Naive thymus-derived CD4-positive, alpha-beta T cell (primary cell): Measurements from ENCODE around the gene GIGYF1. TPM values are rescaled to one million over a fixed set of nuclear protein-coding genes. Genes with fewer than 3 reads are reported as not detected.
"Not testable (repeated sequence)": the region's sequence is repeated elsewhere in the genome, so short reads cannot be mapped to it uniquely, and the experiment has no call there.

Source experiments
- ATAC-seq: fragments of 150-1000 bp; cut with Tn5 transposase; 2 replicates; pipeline ENCODE4 v1.10.0; 2021; ENCODE audit warnings: mild to moderate bottlenecking, moderate library complexity
- CTCF ChIA-PET: fragments of 350-600 bp; sonication (Branson Sonifier 250); formaldehyde crosslinking; loops from one replicate; lab custom pipeline; 2021; ENCODE audit warnings: antibody characterized with exemption; lab: Charles Lee
- POLR2A ChIA-PET: fragments of 350-600 bp; sonication (Branson Sonifier 250); formaldehyde crosslinking; loops from one replicate; lab custom pipeline; 2021; ENCODE audit warnings: antibody characterized with exemption, inconsistent platforms; lab: Charles Lee
- DNase-seq, 9 donors: peaks; one replicate each; pipeline versions ENCODE4 v3.0.0 to v3.0.0-alpha.2; 2020 to 2022; ENCODE audit warnings: mixed read lengths in 1 of 9
- H3K27ac ChIP-seq: one replicate; pipeline ENCODE4 v1.7.0; 2013; ENCODE audit warnings: mild to moderate bottlenecking, low read depth, low read length, moderate library complexity
- H3K27me3 ChIP-seq, 2 donors: one replicate each; pipeline ENCODE4 v1.7.0; 2013; ENCODE audit warnings: low read length in 2 of 2, mild to moderate bottlenecking in 2 of 2, moderate library complexity in 2 of 2; ENCODE audit not compliant: control insufficient read depth in 2 of 2, insufficient read depth in 2 of 2
- H3K36me3 ChIP-seq, 3 experiments: 1 replicate in 2 of 3; 2 replicates in 1 of 3; pipeline ENCODE4 v1.7.0; 2013; ENCODE audit warnings: low read length in 3 of 3, mild to moderate bottlenecking in 3 of 3, moderate library complexity in 1 of 3; ENCODE audit not compliant: insufficient read depth in 3 of 3, control insufficient read depth in 2 of 3
- H3K4me1 ChIP-seq, 2 donors: one replicate each; pipeline ENCODE4 v1.7.0; 2013; ENCODE audit warnings: low read length in 2 of 2, mild to moderate bottlenecking in 2 of 2, moderate library complexity in 1 of 2; ENCODE audit not compliant: control insufficient read depth in 2 of 2, insufficient read depth in 2 of 2
- H3K4me3 ChIP-seq: 2 replicates; pipeline ENCODE4 v1.7.0; 2013; ENCODE audit warnings: mild to moderate bottlenecking, low read length
- H3K9me3 ChIP-seq, 3 experiments: 1 replicate in 2 of 3; 2 replicates in 1 of 3; pipeline ENCODE4 v1.7.0; 2013; ENCODE audit warnings: low read length in 3 of 3; ENCODE audit not compliant: control insufficient read depth in 2 of 3
- H3K27ac Mint-ChIP-seq, 9 donors: one replicate each; pipeline ENCODE4 v1.8.0; 2020 to 2022; ENCODE audit warnings: mixed read lengths in 9 of 9, mild to moderate bottlenecking in 8 of 9, moderate library complexity in 5 of 9, inconsistent platforms in 2 of 9
- H3K27me3 Mint-ChIP-seq, 5 donors: one replicate each; pipeline ENCODE4 v1.8.0; 2021 to 2022; ENCODE audit warnings: mixed read lengths in 5 of 5, mild to moderate bottlenecking in 1 of 5
- H3K36me3 Mint-ChIP-seq, 5 donors: one replicate each; pipeline ENCODE4 v1.8.0; 2020 to 2022; ENCODE audit warnings: mixed read lengths in 5 of 5, mild to moderate bottlenecking in 3 of 5, inconsistent platforms in 1 of 5
- H3K4me1 Mint-ChIP-seq, 7 donors: one replicate each; pipeline ENCODE4 v1.8.0; 2020 to 2022; ENCODE audit warnings: mixed read lengths in 7 of 7, mild to moderate bottlenecking in 3 of 7, inconsistent platforms in 1 of 7
- H3K4me3 Mint-ChIP-seq, 10 donors: one replicate each; pipeline ENCODE4 v1.8.0; 2020 to 2022; ENCODE audit warnings: mild to moderate bottlenecking in 10 of 10, mixed read lengths in 10 of 10, moderate library complexity in 6 of 10, inconsistent platforms in 2 of 10
- H3K9me3 Mint-ChIP-seq, 11 donors: one replicate each; pipeline ENCODE4 v1.8.0; 2020 to 2022; ENCODE audit warnings: mixed read lengths in 11 of 11, mild to moderate bottlenecking in 4 of 11, inconsistent platforms in 1 of 11, moderate library complexity in 1 of 11
- intact Hi-C, 2 donors: fragments of 100-400 bp; cut with micrococcal nuclease; formaldehyde crosslinking; loops; one replicate each; pipeline ENCODE4 v1.15.1; 2023
- polyA plus RNA-seq, 2 donors: library from polyadenylated mRNA; unstranded; fragments of 300-500 nt; fragmentation: Illumina TruSeq; gene quantifications; one replicate each; pipeline ENCODE4 v1.2.3, GENCODE V29; 2021
- total RNA-seq, 6 experiments: library from RNA in 5 of 6; stranded (reverse) in 5 of 6; gene quantifications; 1 replicate in 5 of 6; 2 replicates in 1 of 6; pipeline ENCODE4 v1.2.3 and lab custom pipeline; 2021 to 2026

The GIGYF1 gene
- total and polyA plus RNA-seq, 7 experiments from 2014 or later = 1.4 to 125 (median 84.0) TPM

GRCh38 chr7:100722480-100723212 is 28.6 kb upstream of the GIGYF1 start:
- Mint-ChIP-seq H3K27me3 (peaks cover 47 to 55% (median 51%) of the 10 kb centered on the region in 5 donors), H3K36me3 (peaks cover 0 to 4% (median 0%) of the 10 kb centered on the region in 5 donors), H3K9me3 (peaks cover 0 to 19% (median 7%) of the 10 kb centered on the region in 11 donors), H3K27ac (no peak overlapping the region), H3K4me1 (peaks cover 0 to 5% (median 4%) of the 10 kb centered on the region in 7 donors), H3K4me3 (no peak overlapping the region)
- DNase-seq (no peak), ATAC-seq (no peak)
- no peak overlapping the region for H3K27ac ChIP-seq
- ChIA-PET CTCF (interaction anchor here (0.5 to 1.2 kb wide), 3 partner anchors 17 to 251 kb away, joined by 3 to 5 read pairs (median 3); partner anchors contain the start of gene POP7), POLR2A (no interaction called here)
- no peaks in the 10 kb centered on the region for H3K36me3 ChIP-seq
- no peaks in the 10 kb centered on the region for H3K4me1 ChIP-seq
- H3K4me3 ChIP-seq = no peak overlapping the region
- intact Hi-C loops = no loop called here
- H3K9me3 ChIP-seq = no peaks in the 10 kb centered on the region
- peaks cover 0 to 9% of the 10 kb centered on the region in 2 donors for H3K27me3 ChIP-seq

- no peak overlapping the region for H3K27ac ChIP-seq
- peaks cover 0 to 20% (median 8%) of the 10 kb centered on the region in 11 donors for H3K9me3 Mint-ChIP-seq
- DNase-seq = no peak
- no peaks in the 10 kb centered on the region for H3K36me3 ChIP-seq
- no peaks in the 10 kb centered on the region for H3K4me1 ChIP-seq
- H3K4me3 ChIP-seq = no peak overlapping the region
- H3K4me3 Mint-ChIP-seq = peak overlapping the region in 1 of 10 donors; percentile 30
- H3K27me3 ChIP-seq = peaks cover 0 to 9% of the 10 kb centered on the region in 2 donors
- no peak overlapping the region for H3K27ac Mint-ChIP-seq
- peaks cover 44 to 50% (median 46%) of the 10 kb centered on the region in 5 donors for H3K27me3 Mint-ChIP-seq
- ChIA-PET POLR2A (no interaction called here), CTCF (no interaction called here)
- H3K4me1 Mint-ChIP-seq = peaks cover 0 to 5% (median 4%) of the 10 kb centered on the region in 7 donors
- H3K36me3 Mint-ChIP-seq = peaks cover 0 to 4% (median 0%) of the 10 kb centered on the region in 5 donors
- no peaks in the 10 kb centered on the region for H3K9me3 ChIP-seq
- no peak for ATAC-seq
- intact Hi-C loops = no loop called here
Observed at GRCh38 chr7:100721505-100721812, 27.4 kb upstream of the GIGYF1 start.

GRCh38 chr7:100720671-100721504 is 26.8 kb upstream of the GIGYF1 start:
- H3K4me1 Mint-ChIP-seq = peaks cover 0 to 5% (median 4%) of the 10 kb centered on the region in 7 donors
- CTCF ChIA-PET = no interaction called here
- Histone ChIP-seq H3K4me1 (no peaks in the 10 kb centered on the region), H3K36me3 (no peaks in the 10 kb centered on the region), H3K27me3 (peaks cover 0 to 9% of the 10 kb centered on the region in 2 donors), H3K27ac (no peak overlapping the region), H3K9me3 (no peaks in the 10 kb centered on the region), H3K4me3 (no peak overlapping the region)
- DNase-seq (no peak), ATAC-seq (no peak)
- no peak overlapping the region for H3K27ac Mint-ChIP-seq
- H3K27me3 Mint-ChIP-seq = peaks cover 44 to 50% (median 46%) of the 10 kb centered on the region in 5 donors
- peaks cover 0 to 20% (median 8%) of the 10 kb centered on the region in 11 donors for H3K9me3 Mint-ChIP-seq
- POLR2A ChIA-PET = no interaction called here
- H3K4me3 Mint-ChIP-seq = peak overlapping the region in 2 of 10 donors; percentile 43 to 70
- H3K36me3 Mint-ChIP-seq = peaks cover 0 to 4% (median 0%) of the 10 kb centered on the region in 5 donors
- intact Hi-C loops = no loop called here

GRCh38 chr7:100720279-100720670 is 26.2 kb upstream of the GIGYF1 start, which contains the start of gene EPO:
TSS of gene EPO (plus strand) at chr7:100720468. CDS start at chr7:100720981, 513 bp downstream.
- ATAC-seq (no peak), DNase-seq (no peak)
- no peaks in the 10 kb centered on the region for H3K4me1 ChIP-seq
- H3K36me3 ChIP-seq = no peaks in the 10 kb centered on the region
- Mint-ChIP-seq H3K9me3 (peaks cover 0 to 20% (median 8%) of the 10 kb centered on the region in 11 donors), H3K4me1 (peaks cover 0 to 5% (median 4%) of the 10 kb centered on the region in 7 donors), H3K27me3 (peaks cover 44 to 53% (median 46%) of the 10 kb centered on the region in 5 donors), H3K36me3 (peaks cover 0 to 4% (median 0%) of the 10 kb centered on the region in 5 donors), H3K4me3 (peak within 1 kb of the TSS in 3 of 10 donors; percentile 14 to 70 (median 43)), H3K27ac (no peak within 1 kb of the TSS)
- no peak within 1 kb of the TSS for H3K27ac ChIP-seq
- CTCF ChIA-PET = no interaction called here
- H3K27me3 ChIP-seq = peaks cover 0 to 9% of the 10 kb centered on the region in 2 donors
- intact Hi-C loops = no loop called here
- H3K4me3 ChIP-seq = no peak within 1 kb of the TSS
- POLR2A ChIA-PET = interaction anchor here (0.7 kb wide), 1 partner anchor 52 kb away, joined by 3 read pairs; no protein-coding TSS in a partner anchor
- no peaks in the 10 kb centered on the region for H3K9me3 ChIP-seq

- ChIA-PET POLR2A (interaction anchor here (0.7 kb wide), 1 partner anchor 52 kb away, joined by 3 read pairs; no protein-coding TSS in a partner anchor), CTCF (no interaction called here)
- H3K4me1 Mint-ChIP-seq = peaks cover 0 to 5% (median 2%) of the 10 kb centered on the region in 7 donors
- H3K4me3 ChIP-seq = no peak overlapping the region
- peaks cover 44 to 51% (median 45%) of the 10 kb centered on the region in 5 donors for H3K27me3 Mint-ChIP-seq
- no peaks in the 10 kb centered on the region for H3K36me3 ChIP-seq
- peak overlapping the region in 2 of 10 donors; percentile 14 to 70 for H3K4me3 Mint-ChIP-seq
- H3K9me3 Mint-ChIP-seq = peaks cover 0 to 20% (median 8%) of the 10 kb centered on the region in 11 donors
- H3K27ac ChIP-seq = no peak overlapping the region
- no peak overlapping the region for H3K27ac Mint-ChIP-seq
- peaks cover 0 to 4% (median 0%) of the 10 kb centered on the region in 5 donors for H3K36me3 Mint-ChIP-seq
- no peaks in the 10 kb centered on the region for H3K9me3 ChIP-seq
- ATAC-seq = no peak
- H3K4me1 ChIP-seq = no peaks in the 10 kb centered on the region
- peaks cover 0 to 9% of the 10 kb centered on the region in 2 donors for H3K27me3 ChIP-seq
- intact Hi-C loops = no loop called here
- no peak for DNase-seq
Observed at GRCh38 chr7:100719523-100720278, 25.7 kb upstream of the GIGYF1 start.

- POLR2A ChIA-PET = interaction anchor here (0.6 kb wide), 1 partner anchor 153 kb away, joined by 4 read pairs; no protein-coding TSS in a partner anchor
- peaks cover 26 to 36% (median 33%) of the 10 kb centered on the region in 5 donors for H3K27me3 Mint-ChIP-seq
Observed at GRCh38 chr7:100717073-100717472, 23.0 kb upstream of the GIGYF1 start.

More at GRCh38 chr7:100717073-100717472, 23.0 kb upstream of the GIGYF1 start:
- H3K27ac Mint-ChIP-seq, intact Hi-C loops, H3K4me1 ChIP-seq, H3K4me1 Mint-ChIP-seq, H3K9me3 ChIP-seq, H3K4me3 ChIP-seq, H3K27ac ChIP-seq, ATAC-seq, CTCF ChIA-PET, H3K36me3 Mint-ChIP-seq, H3K27me3 ChIP-seq, DNase-seq, H3K36me3 ChIP-seq, H3K4me3 Mint-ChIP-seq: not testable (repeated sequence)
- H3K9me3 Mint-ChIP-seq = peaks cover 0 to 20% (median 7%) of the 10 kb centered on the region in 11 donors
